ENCODE data around the gene CPLX4.

Gene CPLX4

GRCh38 chr18:59354731-59355130, 36.3 kb upstream of the CPLX4 start:
- TF ChIP-seq, protein P1, sequence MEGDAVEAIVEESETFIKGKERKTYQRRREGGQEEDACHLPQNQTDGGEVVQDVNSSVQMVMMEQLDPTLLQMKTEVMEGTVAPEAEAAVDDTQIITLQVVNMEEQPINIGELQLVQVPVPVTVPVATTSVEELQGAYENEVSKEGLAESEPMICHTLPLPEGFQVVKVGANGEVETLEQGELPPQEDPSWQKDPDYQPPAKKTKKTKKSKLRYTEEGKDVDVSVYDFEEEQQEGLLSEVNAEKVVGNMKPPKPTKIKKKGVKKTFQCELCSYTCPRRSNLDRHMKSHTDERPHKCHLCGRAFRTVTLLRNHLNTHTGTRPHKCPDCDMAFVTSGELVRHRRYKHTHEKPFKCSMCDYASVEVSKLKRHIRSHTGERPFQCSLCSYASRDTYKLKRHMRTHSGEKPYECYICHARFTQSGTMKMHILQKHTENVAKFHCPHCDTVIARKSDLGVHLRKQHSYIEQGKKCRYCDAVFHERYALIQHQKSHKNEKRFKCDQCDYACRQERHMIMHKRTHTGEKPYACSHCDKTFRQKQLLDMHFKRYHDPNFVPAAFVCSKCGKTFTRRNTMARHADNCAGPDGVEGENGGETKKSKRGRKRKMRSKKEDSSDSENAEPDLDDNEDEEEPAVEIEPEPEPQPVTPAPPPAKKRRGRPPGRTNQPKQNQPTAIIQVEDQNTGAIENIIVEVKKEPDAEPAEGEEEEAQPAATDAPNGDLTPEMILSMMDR (IDR thresholded peaks at IDR 0.05; ENCODE audit: low read length, missing control alignments): no peak
- no peak for DNase-seq (ENCODE audit: low read depth)
- H3K4me3 ChIP-seq (replicated peaks; ENCODE audit: low read depth, low read length): no peak overlapping the region

DNA sequence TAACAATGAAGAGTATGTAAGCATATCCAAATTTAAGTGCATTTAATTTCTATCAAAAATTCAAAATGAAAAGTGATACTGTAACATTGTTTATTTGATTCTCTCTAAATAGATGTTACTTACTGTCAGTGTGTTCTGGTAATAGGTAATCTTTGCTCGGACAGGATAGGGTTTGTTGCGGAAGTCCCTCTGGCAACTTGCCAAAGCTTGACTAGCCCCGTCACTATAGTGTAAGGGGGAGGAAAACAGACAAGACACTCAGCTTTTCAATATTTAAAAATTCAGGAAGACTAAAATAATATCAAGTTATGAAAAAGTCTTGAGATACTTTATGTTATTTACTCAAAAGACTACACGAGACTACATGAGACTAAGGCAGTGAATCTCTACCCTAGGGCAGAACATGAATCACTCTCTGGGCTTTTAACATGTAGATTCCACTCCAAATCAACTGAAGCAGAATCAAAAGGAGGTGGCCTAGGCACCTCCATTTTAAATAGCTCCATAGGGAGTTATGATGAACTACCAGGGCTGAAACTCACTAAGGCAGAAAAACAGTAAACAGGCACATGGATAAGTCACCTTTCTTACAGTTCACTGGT, 34.7 kb upstream of the CPLX4 start:
- TF ChIP-seq, protein P1 (IDR thresholded peaks at IDR 0.05; ENCODE audit: low read length, missing control alignments): no peak
- H3K4me3 ChIP-seq (replicated peaks; ENCODE audit: low read depth, low read length): no peak overlapping the region
- peak; percentile 21 for DNase-seq (ENCODE audit: low read depth)

GRCh38 chr18:59352250-59352855, 33.9 kb upstream of the CPLX4 start:
- no peak overlapping the region for H3K4me3 ChIP-seq (replicated peaks; ENCODE audit: low read depth, low read length)
- TF ChIP-seq, protein P1 (IDR thresholded peaks at IDR 0.05; ENCODE audit: low read length, missing control alignments): no peak
- no peak for DNase-seq (ENCODE audit: low read depth)

GRCh38 chr18:59345556-59345955, 27.1 kb upstream of the CPLX4 start:
- TF ChIP-seq, protein P1 (IDR thresholded peaks at IDR 0.05; ENCODE audit: low read length, missing control alignments): no peak

GRCh38 chr18:59344996-59345395, 26.5 kb upstream of the CPLX4 start:
- TF ChIP-seq, protein P1 (IDR thresholded peaks at IDR 0.05; ENCODE audit: low read length, missing control alignments): no peak
- H3K4me3 ChIP-seq (replicated peaks; ENCODE audit: low read depth, low read length): no peak overlapping the region
- DNase-seq (ENCODE audit: low read depth): no peak

More at GRCh38 chr18:59345556-59345955, 27.1 kb upstream of the CPLX4 start:
- DNase-seq (ENCODE audit: low read depth): no peak
- H3K4me3 ChIP-seq (replicated peaks; ENCODE audit: low read depth, low read length): no peak overlapping the region

DNA sequence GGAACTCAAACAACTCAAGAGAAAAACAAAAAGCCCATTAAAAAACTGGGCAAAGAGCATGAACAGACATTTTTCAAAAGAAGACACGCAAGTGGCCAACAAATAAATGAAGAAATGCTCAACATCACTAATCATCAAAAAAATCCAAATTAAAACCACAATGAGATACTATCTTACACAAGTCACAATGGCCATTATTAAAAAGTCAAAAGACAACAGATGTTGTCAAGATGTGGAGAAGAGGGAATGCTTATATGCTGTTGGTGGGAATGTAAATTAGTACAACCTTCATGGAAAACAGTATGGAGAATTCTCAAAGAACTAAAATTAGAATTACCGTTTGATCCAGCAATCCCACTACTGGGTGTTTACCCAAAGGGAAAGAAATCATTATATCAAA, 25.5 kb upstream of the CPLX4 start:
- H3K4me3 ChIP-seq (replicated peaks; ENCODE audit: low read depth, low read length): no peak overlapping the region
- TF ChIP-seq, protein P1 (IDR thresholded peaks at IDR 0.05; ENCODE audit: low read length, missing control alignments): no peak
- no peak for DNase-seq (ENCODE audit: low read depth)

GRCh38 chr18:59340817-59341216, 22.4 kb upstream of the CPLX4 start:
- TF ChIP-seq, protein P1 (IDR thresholded peaks at IDR 0.05; ENCODE audit: low read length, missing control alignments): no peak
- H3K4me3 ChIP-seq (replicated peaks; ENCODE audit: low read depth, low read length): no peak overlapping the region
- DNase-seq (ENCODE audit: low read depth): no peak

Data from fibroblast of pulmonary artery (primary cell).